ENCODE measurements around the gene WNT3.
"Not testable (repeated sequence)": the region's sequence is repeated elsewhere in the genome, so short reads cannot be mapped to it uniquely, and the experiment has no call there.

Gene WNT3, protein sequence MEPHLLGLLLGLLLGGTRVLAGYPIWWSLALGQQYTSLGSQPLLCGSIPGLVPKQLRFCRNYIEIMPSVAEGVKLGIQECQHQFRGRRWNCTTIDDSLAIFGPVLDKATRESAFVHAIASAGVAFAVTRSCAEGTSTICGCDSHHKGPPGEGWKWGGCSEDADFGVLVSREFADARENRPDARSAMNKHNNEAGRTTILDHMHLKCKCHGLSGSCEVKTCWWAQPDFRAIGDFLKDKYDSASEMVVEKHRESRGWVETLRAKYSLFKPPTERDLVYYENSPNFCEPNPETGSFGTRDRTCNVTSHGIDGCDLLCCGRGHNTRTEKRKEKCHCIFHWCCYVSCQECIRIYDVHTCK

DNA sequence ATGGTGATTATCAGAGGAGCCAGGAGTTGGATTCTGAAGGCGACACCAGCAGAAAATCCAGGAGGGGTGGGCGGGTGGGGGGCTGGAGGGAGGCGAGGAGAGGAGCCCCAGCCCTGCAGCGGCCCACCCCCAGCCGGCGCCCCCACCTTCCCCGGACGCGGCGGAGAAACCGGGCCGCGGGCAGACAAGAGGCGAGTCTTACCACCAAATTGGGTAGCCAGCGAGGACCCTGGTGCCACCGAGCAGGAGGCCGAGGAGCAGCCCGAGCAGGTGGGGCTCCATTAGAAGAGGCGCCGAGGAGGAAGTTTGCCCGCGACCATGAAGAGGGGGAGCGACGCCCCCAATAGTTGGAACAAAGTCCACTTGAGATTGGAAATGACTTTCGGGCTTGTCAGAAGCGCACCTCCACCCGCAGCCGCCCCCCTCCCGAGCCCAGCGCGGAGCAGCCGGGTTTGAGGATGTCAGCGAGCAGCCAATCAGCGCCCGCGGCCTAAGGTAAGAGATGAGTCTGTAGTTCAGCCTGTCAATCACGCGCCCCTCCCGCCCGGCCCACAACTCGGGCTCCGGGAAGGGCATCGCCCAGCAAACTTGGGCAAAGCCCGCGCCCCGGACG, at the start of gene WNT3:
Gene WNT3 (minus strand): TSS at position 377 of the 613 bp plus-strand sequence. CDS start 95 bp downstream, at position 282.
- peak; percentile 18 for DNase-seq (ENCODE audit: low read depth)

DNA sequence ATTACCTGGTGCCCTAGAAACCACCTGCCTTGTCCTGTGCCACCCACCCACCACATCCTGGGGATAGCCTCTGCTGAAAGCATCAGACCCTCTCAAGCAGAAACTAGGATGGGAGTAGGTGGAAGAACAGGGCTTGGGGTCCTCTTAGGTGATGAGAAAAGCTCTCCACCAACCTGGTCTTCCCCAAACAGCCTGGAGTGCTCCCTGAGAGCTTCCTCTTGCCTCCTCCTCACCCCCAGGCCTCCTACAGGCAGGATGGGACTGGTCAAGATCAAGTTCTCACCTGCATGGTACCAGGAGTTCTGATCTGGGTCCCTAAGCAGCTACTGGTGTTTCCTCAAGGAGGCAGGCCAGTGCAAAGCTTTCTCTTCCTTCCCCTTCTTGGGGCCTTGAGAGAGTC, 48.3 kb upstream of the WNT3 start:
- DNase-seq (ENCODE audit: low read depth) = no peak

DNA sequence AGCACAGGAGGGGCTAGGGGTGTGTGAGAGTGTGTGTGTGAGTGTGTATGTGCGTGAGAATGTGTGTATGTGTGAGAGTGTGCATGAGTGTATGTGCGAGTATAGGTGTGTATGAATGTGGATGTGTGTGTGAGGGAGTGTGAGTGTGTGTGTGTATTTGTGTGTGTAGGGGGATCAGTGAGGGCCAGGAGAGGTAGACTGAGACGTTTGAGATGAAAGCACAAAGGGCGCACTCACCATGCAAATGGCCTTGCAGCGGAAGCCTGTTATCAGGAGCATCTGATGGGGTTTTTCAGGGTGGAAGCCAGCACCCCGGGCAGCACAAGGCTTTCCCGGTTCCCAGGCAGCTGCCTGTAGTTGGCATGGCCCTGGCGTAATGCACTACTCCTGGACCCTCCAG, 47.8 kb upstream of the WNT3 start:
- no peak for DNase-seq (ENCODE audit: low read depth)

DNA sequence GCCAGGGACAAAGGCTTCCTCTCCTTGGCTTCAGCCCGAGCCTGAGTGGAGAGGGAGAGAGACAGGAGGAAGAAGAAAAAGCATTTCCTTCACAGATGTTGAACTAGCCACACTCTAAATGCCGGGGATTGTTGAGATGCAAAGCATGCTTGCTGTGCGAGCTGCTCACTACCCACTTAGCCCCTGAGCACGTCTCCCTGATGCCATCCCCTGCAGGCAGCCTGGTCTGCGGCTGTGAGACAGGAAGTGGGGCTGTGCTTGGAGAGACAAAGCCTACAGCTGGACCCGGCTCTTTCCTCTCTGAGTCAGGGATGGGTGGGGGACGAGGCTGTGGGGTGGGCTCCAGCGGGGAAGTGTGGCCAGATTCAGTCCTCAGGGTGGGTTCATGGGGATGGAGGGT, 46.6 kb upstream of the WNT3 start:
- no peak for DNase-seq (ENCODE audit: low read depth)

DNA sequence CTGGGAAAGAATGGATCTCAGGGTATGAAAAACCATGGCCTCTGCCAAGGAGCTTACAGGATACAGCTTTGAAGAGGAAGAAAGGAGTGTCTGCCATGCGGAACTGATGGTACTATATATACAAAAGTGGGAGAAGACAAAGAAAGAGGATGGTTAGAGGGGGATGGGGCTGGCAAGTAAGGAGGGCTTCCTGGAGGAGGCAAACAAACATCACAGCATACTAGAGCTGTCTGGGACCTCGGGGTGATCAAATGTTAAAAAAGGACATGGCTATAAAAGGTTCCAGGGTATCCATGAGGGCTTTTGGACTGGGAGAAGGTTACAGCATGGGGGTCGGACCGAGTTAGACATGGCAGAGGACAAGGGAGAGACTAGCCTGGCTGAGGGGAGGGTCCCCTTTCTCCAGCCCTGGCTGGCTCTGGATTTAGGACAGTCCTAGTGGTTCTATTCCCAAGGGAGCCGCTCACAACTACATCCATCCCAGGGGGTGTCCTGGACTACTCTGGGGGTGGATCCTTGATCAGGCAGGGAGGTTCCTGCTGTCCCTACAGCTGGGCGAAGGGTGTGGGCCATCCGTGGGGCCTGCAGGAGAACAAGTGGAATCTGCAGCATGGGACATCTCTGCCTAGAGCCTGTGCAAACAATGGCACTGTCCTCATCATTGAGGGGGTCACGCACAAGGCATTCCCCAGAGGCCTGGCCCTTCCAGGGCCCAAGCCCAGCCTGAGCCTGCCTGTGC, 45.1 kb upstream of the WNT3 start:
- DNase-seq (ENCODE audit: low read depth) = no peak

DNA sequence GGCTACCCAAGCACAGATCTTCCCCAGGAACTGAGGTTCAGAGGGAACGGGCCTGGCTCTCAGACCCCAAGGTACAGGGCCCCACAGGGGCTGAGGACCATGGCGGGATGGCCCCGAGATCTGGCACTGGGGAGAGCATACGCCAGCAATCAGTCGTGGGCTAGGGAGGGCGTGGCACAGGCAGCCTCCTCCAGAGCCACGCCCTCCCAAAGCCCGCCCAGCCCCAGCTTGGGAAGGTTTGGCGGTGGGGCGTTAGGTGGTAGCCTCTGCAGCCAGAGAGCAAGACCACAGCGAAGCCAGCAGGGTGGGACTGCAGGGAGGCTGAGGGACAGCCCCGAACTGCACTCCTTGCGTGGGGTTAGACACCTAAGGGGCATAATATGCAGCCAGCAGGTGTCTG, 44.5 kb upstream of the WNT3 start:
- no peak for DNase-seq (ENCODE audit: low read depth)

DNA sequence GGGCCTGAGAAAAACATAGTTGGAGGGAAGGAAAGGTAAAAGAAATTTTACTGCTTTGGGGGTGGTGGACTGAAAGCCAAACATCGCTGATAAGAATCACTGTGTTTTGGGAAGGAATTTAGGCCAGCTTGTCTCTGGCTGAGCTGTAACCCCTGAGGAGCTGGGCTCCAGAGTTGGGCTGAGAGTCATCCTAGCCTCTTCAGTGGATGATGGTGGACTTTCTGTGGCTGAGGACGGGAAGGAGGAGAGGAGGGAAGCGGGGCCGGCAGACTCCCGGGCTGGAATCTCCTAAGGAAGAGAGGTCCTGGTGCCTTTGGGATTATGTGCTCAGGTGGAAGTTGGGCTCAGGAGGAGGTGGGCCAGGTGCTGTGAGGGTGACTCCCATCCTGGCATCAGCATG, 41.5 kb upstream of the WNT3 start:
- DNase-seq (ENCODE audit: low read depth) = no peak

GRCh38 chr17:46857600-46857999, 39.1 kb upstream of the WNT3 start:
- DNase-seq (ENCODE audit: low read depth) = no peak

DNA sequence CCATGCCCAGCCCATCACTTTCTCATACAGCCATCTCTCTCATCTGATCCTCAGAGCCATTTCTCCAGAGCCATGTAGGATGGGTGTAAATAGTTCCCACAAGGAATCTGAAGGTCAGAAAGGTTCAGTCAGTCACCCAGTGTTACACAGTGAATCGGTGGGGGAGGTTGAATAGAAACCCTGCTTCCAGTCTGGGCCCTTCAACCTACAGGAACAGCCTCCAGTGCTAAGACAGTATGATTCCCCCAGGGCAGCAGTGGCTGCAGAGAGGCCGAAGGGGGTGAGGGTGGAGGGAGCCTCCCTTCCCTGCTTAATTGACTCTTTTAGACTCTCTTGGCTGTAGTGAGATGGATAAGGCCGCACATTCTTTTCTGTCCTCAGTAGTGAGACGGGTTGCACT, 36.5 kb upstream of the WNT3 start:
- DNase-seq (ENCODE audit: low read depth) = no peak

DNA sequence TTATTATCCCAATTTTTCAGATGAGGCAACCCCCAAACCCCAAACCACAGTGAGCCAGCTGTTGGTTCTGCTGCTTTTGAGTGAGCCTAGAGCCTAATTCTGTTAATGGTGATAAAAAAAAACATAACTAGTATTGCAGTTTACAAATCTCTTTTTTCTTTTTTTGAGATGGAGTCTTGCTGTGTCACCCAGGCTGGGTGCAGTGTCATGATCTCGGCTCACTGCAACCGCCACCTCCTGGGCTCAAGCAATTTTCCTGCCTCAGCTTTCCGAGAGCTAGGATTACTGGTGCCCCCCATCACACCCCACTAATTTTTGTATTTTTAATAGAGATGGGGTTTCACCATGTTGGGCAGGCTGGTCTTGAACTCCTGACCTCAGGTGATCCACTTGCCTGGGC, 36.0 kb upstream of the WNT3 start:
- DNase-seq (ENCODE audit: low read depth) = no peak

GRCh38 chr17:46853896-46854444, 35.5 kb upstream of the WNT3 start:
- no peak for DNase-seq (ENCODE audit: low read depth)

GRCh38 chr17:46851029-46851741, 32.7 kb upstream of the WNT3 start, which contains the start of gene WNT9B:
WNT9B (plus strand) TSS chr17:46851583; CDS start chr17:46851639, 56 bp downstream.
- DNase-seq (ENCODE audit: low read depth) = no peak

DNA sequence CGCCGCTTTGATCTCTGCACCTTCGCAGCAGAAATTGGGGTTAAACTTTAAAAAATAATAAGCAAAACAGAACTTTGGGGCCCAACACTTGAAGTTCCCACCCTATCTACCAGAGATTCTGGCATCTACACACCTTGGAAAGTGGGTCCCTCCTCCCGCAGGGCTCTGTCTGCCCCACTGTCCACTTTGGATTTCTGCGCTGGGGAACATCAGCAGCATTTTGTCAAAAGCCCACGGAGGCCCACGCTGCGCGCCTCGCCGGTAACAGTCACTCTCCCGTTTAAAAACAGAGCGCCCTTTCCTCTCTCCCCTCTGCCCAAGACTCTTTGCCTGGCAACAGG, 32.2 kb upstream of the WNT3 start:
- no peak for DNase-seq (ENCODE audit: low read depth)

GRCh38 chr17:46848534-46848933, 30.0 kb upstream of the WNT3 start:
- no peak for DNase-seq (ENCODE audit: low read depth)

DNA sequence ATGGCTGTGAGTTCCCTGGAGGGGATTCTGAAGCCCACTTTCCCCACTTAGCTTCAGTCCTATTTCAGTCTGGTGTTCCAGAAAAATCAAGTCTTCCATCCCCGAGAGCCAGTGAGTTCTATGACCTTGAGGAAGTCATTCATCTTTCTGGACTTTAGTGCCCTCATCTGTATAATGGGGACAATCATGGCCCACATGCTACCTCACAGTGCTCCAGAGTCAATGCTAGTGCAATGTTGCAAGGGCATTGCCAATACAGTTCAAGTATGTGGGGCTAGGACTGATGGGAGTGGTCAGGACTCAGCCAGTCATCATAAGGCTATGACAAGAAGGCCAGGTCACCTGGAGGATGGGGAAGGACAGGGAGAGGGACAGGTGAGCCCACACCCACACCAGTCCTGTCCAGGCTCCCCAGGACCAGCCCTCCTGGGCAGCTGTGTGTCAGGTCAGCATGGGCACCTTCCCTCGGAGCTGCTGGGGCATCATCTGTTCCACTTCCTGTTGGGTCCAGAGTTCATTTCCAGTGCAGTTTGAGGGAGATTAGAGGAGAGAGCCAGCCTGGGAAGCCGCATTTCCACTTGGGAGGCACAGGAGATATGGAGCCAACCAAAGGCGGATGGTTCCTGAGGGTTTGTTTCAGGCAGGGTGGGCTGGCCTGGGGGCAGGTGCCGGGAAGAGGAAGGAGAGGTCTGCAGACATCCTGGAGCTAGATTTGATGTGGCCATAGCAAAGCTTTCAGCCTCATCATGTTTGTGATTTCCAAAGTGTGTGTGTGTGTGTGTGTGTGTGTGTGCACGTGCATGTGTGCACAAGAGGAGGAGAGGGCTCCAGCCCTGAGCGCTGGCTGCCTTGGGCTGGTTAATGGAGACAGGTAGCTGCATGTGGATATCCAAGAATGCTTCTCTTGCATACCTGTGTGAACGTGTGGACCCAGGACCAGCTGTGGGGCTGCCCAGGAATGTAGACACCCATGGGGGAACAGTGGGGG, 29.0 kb upstream of the WNT3 start:
- DNase-seq (ENCODE audit: low read depth) = no peak

- no peak for DNase-seq (ENCODE audit: low read depth)
Observed at GRCh38 chr17:46842835-46843234, 24.3 kb upstream of the WNT3 start.

DNA sequence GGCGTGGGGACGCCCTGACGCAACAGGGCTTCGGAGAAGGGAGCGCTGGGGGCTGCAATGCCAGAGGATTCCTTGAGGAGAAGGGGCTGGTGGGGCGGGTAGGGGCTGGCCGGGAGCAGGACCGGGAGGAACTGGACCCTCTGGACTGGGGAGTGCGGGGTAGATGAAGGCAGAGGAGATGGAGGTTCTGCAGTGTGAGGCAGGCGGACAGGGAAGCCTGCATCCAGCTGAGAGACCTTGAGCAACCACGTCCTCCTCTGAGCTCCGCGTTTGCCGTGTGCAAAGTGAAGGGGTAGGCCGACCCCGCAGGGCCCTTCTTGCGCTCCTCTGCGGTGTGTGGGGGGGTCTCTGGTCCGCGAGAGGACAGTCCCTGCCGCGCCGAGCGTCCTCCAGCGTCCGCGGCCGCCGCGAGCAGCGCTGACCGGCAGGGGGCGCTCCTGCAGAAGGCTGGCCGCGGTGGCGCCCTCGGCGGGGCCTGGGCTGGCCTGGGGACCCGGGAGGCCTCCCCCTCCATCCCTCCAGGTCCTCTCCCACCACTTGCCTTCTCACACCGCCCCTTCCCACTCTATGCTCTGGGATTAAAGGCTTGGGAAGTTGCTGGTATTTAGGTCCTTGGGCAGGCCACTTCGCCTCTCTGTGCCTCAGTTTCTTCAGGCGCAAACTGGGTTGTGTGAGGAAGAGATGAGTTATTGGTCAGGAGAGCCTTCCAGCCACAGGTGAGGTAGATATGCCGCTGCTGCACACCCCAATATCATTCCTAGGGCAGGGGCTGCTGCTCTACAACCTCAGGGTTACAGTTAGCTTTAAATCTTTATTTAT, 23.3 kb upstream of the WNT3 start:
- DNase-seq (ENCODE audit: low read depth) = peak; percentile 22

- not testable (repeated sequence) for DNase-seq (ENCODE audit: low read depth)
Observed at GRCh38 chr17:46840596-46840995, 22.1 kb upstream of the WNT3 start.

GRCh38 chr17:46839211-46839610, 20.7 kb upstream of the WNT3 start:
- no peak for DNase-seq (ENCODE audit: low read depth)

DNA sequence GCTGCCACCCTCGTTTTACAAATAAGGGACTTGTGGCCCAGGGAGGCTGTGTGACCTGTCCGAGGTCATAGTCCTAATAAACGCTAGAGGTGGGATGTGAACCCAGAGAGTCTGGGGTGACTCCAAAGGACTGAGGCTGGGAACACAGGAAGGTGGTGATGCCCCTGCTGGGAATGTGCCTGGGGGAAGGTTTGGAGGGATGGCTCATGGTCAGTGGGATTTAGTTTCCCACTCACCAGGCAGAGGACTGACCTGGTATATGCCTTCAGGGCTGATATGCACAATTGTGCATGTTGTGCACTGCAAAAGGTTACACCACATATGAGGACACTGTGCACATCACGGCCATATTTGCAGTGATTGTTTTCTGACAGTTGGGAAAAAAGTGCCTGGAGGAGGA, 19.0 kb upstream of the WNT3 start:
- no peak for DNase-seq (ENCODE audit: low read depth)

All from stimulated activated CD8-positive, alpha-beta memory T cell treated with anti-CD3 and anti-CD28 coated beads, Interleukin-15, amount 100 ng/mL, for 24 hours (primary cell).